ENCODE data around the gene SLC6A15.

- TF ChIP-seq RAD21 (IDR thresholded peaks at IDR 0.05; ENCODE audit: low read length): peak; percentile 97
- TF ChIP-seq TCF12 (IDR thresholded peaks at IDR 0.05): no peak
- peak; percentile 87 for TF ChIP-seq CTCF (IDR thresholded peaks at IDR 0.05)
- TF ChIP-seq USF2 (IDR thresholded peaks at IDR 0.05; ENCODE audit: borderline replicate concordance, low read depth, low read length): no peak
- TF ChIP-seq NFIC (IDR thresholded peaks at IDR 0.05; ENCODE audit: borderline replicate concordance): no peak
- TF ChIP-seq MAX (IDR thresholded peaks at IDR 0.05; ENCODE audit: low read depth): no peak
- TF ChIP-seq CHD2 (IDR thresholded peaks at IDR 0.05; ENCODE audit: low read length, partially characterized antibody): no peak
- peak; percentile 86 for TF ChIP-seq SMC3 (IDR thresholded peaks at IDR 0.05; ENCODE audit: low read depth, low read length)
- TF ChIP-seq ELF1 (IDR thresholded peaks at IDR 0.05): no peak
- TF ChIP-seq RFX5 (IDR thresholded peaks at IDR 0.05; ENCODE audit: low read length): no peak
These were observed 38.3 kb downstream of the SLC6A15 start for GRCh38 chr12:84874125-84874824.
